Parathyroid adenoma (tissue), 2 donors: ENCODE results near the gene RASAL1.

ENCODE experiments used
- H2AFZ ChIP-seq: fragments of 300-600 bp; sonication (generic); one replicate; pipeline ENCODE4 v1.7.0; 2017; ENCODE audit warnings: antibody characterized with exemption, mild to moderate bottlenecking
- H3K27ac ChIP-seq: fragments of 300-600 bp; sonication (generic); one replicate; pipeline ENCODE4 v1.7.0; 2017
- H3K27me3 ChIP-seq: fragments of 300-600 bp; sonication (generic); one replicate; pipeline ENCODE4 v1.7.0; 2017; ENCODE audit warnings: low read length; ENCODE audit not compliant: control insufficient read depth, insufficient read depth
- H3K36me3 ChIP-seq: fragments of 300-600 bp; sonication (generic); one replicate; pipeline ENCODE4 v1.7.0; 2017; ENCODE audit warnings: low read length; ENCODE audit not compliant: control insufficient read depth, insufficient read depth
- H3K4me1 ChIP-seq: fragments of 300-600 bp; sonication (generic); one replicate; pipeline ENCODE4 v1.7.0; 2017; ENCODE audit warnings: control low read depth
- H3K4me2 ChIP-seq: fragments of 300-600 bp; sonication (generic); one replicate; pipeline ENCODE4 v1.7.0; 2017; ENCODE audit warnings: low read length
- H3K4me3 ChIP-seq: fragments of 300-600 bp; sonication (generic); one replicate; pipeline ENCODE4 v1.7.0; 2017; ENCODE audit warnings: low read depth, low read length
- H3K79me2 ChIP-seq: fragments of 300-600 bp; sonication (generic); one replicate; pipeline ENCODE4 v1.7.0; 2017; ENCODE audit warnings: control low read depth
- H3K9ac ChIP-seq: fragments of 300-600 bp; sonication (generic); one replicate; pipeline ENCODE4 v1.7.0; 2017; ENCODE audit warnings: mild to moderate bottlenecking
- H3K9me3 ChIP-seq: fragments of 300-600 bp; sonication (generic); one replicate; pipeline ENCODE4 v1.7.0; 2017; ENCODE audit warnings: low read length; ENCODE audit not compliant: control insufficient read depth
- CTCF ChIP-seq: fragments of 300-600 bp; sonication (generic); IDR thresholded peaks from one replicate; pipeline ENCODE4 v1.7.0; 2017; ENCODE audit warnings: antibody characterized with exemption, mild to moderate bottlenecking
- donor health status: primary hyperparathyroidism.

The RASAL1 gene

GRCh38 chr12:113157218-113157859, 21.8 kb upstream of the RASAL1 start:
- Histone ChIP-seq H3K4me1 (peaks cover 4% of the 10 kb centered on the region), H3K9me3 (no peaks in the 10 kb centered on the region), H2AFZ (no peak overlapping the region), H3K79me2 (no peaks in the 10 kb centered on the region), H3K4me2 (no peak overlapping the region), H3K36me3 (no peaks in the 10 kb centered on the region), H3K9ac (no peak overlapping the region), H3K4me3 (no peak overlapping the region), H3K27me3 (no peaks in the 10 kb centered on the region), H3K27ac (no peak overlapping the region)
- TF ChIP-seq CTCF: no peak

- H3K4me2 ChIP-seq: no peak overlapping the region
- no peaks in the 10 kb centered on the region for H3K27me3 ChIP-seq
- no peaks in the 10 kb centered on the region for H3K36me3 ChIP-seq
- H3K9me3 ChIP-seq: no peaks in the 10 kb centered on the region
- no peak for TF ChIP-seq CTCF
- no peak overlapping the region for H3K4me3 ChIP-seq
- no peak overlapping the region for H2AFZ ChIP-seq
- peaks cover 5% of the 10 kb centered on the region for H3K4me1 ChIP-seq
- H3K79me2 ChIP-seq: no peaks in the 10 kb centered on the region
- H3K9ac ChIP-seq: no peak overlapping the region
- H3K27ac ChIP-seq: no peak overlapping the region
These were observed 20.1 kb upstream of the RASAL1 start for GRCh38 chr12:113155646-113156045.

- H3K27me3 ChIP-seq: no peaks in the 10 kb centered on the region
These were observed 19.5 kb upstream of the RASAL1 start for GRCh38 chr12:113155060-113155459.

GRCh38 chr12:113154351-113154973, 18.9 kb upstream of the RASAL1 start:
- H3K9ac ChIP-seq: no peak overlapping the region
- peaks cover 5% of the 10 kb centered on the region for H3K4me1 ChIP-seq
- peak overlapping the region; percentile 11 for H3K4me2 ChIP-seq
- H3K9me3 ChIP-seq: no peaks in the 10 kb centered on the region
- no peaks in the 10 kb centered on the region for H3K36me3 ChIP-seq
- H2AFZ ChIP-seq: peak overlapping the region; percentile 39
- no peak overlapping the region for H3K4me3 ChIP-seq
- TF ChIP-seq CTCF: no peak
- no peak overlapping the region for H3K27ac ChIP-seq
- H3K27me3 ChIP-seq: no peaks in the 10 kb centered on the region
- no peaks in the 10 kb centered on the region for H3K79me2 ChIP-seq

More at GRCh38 chr12:113155060-113155459, 19.5 kb upstream of the RASAL1 start:
- no peaks in the 10 kb centered on the region for H3K79me2 ChIP-seq
- H3K36me3 ChIP-seq: no peaks in the 10 kb centered on the region
- H3K9ac ChIP-seq: no peak overlapping the region
- H3K4me3 ChIP-seq: no peak overlapping the region
- no peaks in the 10 kb centered on the region for H3K9me3 ChIP-seq
- H3K4me1 ChIP-seq: peaks cover 5% of the 10 kb centered on the region
- no peak overlapping the region for H3K27ac ChIP-seq
- no peak overlapping the region for H2AFZ ChIP-seq
- no peak overlapping the region for H3K4me2 ChIP-seq
- TF ChIP-seq CTCF: no peak
